ENCODE data around the gene GPC1. TPM values are rescaled to one million over a fixed set of nuclear protein-coding genes. Genes with fewer than 3 reads are reported as not detected.

GPC1 gene
- total and polyA plus RNA-seq, 2 of the 13 experiments (the other 11 are each of a cell fraction or from before 2014, with no cell fraction given): 4.0 to 5.5 TPM

- no peak for ATAC-seq
- Histone ChIP-seq H3K36me3 (replicated peaks in 1 of 2; ENCODE audit: control insufficient read depth in 1 of 2, insufficient read depth in 2 of 2, low read length in 2 of 2) (no peaks in the 10 kb centered on the region), H4K20me1 (ENCODE audit: insufficient read depth, low read length) (no peaks in the 10 kb centered on the region), H3K27ac (ENCODE audit: extremely low read length, insufficient read depth, low read length) (no peak overlapping the region), H3K27me3 (ENCODE audit: control insufficient read depth in 1 of 2, insufficient read depth in 2 of 2, low read length in 2 of 2) (peaks cover 20 to 86% of the 10 kb centered on the region in 2 experiments), H3K4me1 (ENCODE audit: insufficient read depth, low read length) (no peaks in the 10 kb centered on the region), H3K9ac (ENCODE audit: insufficient read depth, low read depth, low read length) (no peak overlapping the region), H3K9me3 (ENCODE audit: low read length) (no peaks in the 10 kb centered on the region), H3K79me2 (ENCODE audit: insufficient read depth, low read length) (no peaks in the 10 kb centered on the region), H3K4me3 (replicated peaks in 1 of 3; ENCODE audit: insufficient read depth in 1 of 3, low read depth in 2 of 3, low read length in 3 of 3) (no peak overlapping the region), H2AFZ (ENCODE audit: low read length) (no peak overlapping the region), H3K4me2 (ENCODE audit: low read depth, low read length) (no peak overlapping the region)
- no peak for TF ChIP-seq ZNF644 (CRISPR knock-in tag; IDR thresholded peaks at IDR 0.05; ENCODE audit: low read depth)
- TF ChIP-seq PHF20 (CRISPR knock-in tag; IDR thresholded peaks at IDR 0.05): no peak
- no peak for TF ChIP-seq ZNF367 (CRISPR knock-in tag; IDR thresholded peaks at IDR 0.05; ENCODE audit: borderline replicate concordance)
- 8% methylated on average over 6 of the region's 6 CpGs for WGBS (ENCODE audit: low lambda C conversion rate)
- BruUV-seq (replicated peaks): no TSS peak
- CTCF ChIA-PET (ENCODE audit: low intra/inter-chr PET ratio, low total read pairs): no interaction called here
- in situ Hi-C loops (cut with HindIII; ENCODE audit: extremely low pct_ligation_motif_present, low pct_unique_long_range_greater_than_20kb): no loop called here
- POLR2A ChIA-PET: no interaction called here
- intact Hi-C loops (cut with micrococcal nuclease; ENCODE audit: unreplicated experiment): no loop called here
- no peak for FAIRE-seq
- no peak for DNase-seq (ENCODE audit: low spot score)
Observed at GRCh38 chr2:240427729-240428128, 7.7 kb upstream of the GPC1 start.

GRCh38 chr2:240428245-240428644, 7.2 kb upstream of the GPC1 start:
- TF ChIP-seq ZBTB44 (CRISPR knock-in tag; IDR thresholded peaks at IDR 0.05): no peak
- TF ChIP-seq NR0B2 (CRISPR knock-in tag; IDR thresholded peaks at IDR 0.05): no peak
- no peak overlapping the region for H3K27ac ChIP-seq (ENCODE audit: extremely low read length, insufficient read depth, low read length)
- H3K79me2 ChIP-seq (ENCODE audit: insufficient read depth, low read length): no peaks in the 10 kb centered on the region
- no peak overlapping the region for H3K4me2 ChIP-seq (ENCODE audit: low read depth, low read length)
- H3K9me3 ChIP-seq (ENCODE audit: low read length): no peaks in the 10 kb centered on the region
- no peak overlapping the region for H3K9ac ChIP-seq (ENCODE audit: insufficient read depth, low read depth, low read length)
- ATAC-seq (no peak), DNase-seq (ENCODE audit: low spot score) (no peak), FAIRE-seq (no peak)
- H3K4me3 ChIP-seq (replicated peaks in 1 of 3; ENCODE audit: insufficient read depth in 1 of 3, low read depth in 2 of 3, low read length in 3 of 3): no peak overlapping the region
- H3K27me3 ChIP-seq (ENCODE audit: control insufficient read depth in 1 of 2, insufficient read depth in 2 of 2, low read length in 2 of 2): peaks cover 24 to 91% of the 10 kb centered on the region in 2 experiments
- POLR2A ChIA-PET: no interaction called here
- intact Hi-C loops (cut with micrococcal nuclease; ENCODE audit: unreplicated experiment) (no loop called here), in situ Hi-C loops (cut with HindIII; ENCODE audit: extremely low pct_ligation_motif_present, low pct_unique_long_range_greater_than_20kb) (no loop called here)
- no TSS peak for BruUV-seq (replicated peaks)
- 22% methylated on average over 5 of the region's 5 CpGs for WGBS (ENCODE audit: low lambda C conversion rate)
- H3K4me1 ChIP-seq (ENCODE audit: insufficient read depth, low read length): no peaks in the 10 kb centered on the region
- H3K36me3 ChIP-seq (replicated peaks in 1 of 2; ENCODE audit: control insufficient read depth in 1 of 2, insufficient read depth in 2 of 2, low read length in 2 of 2): no peaks in the 10 kb centered on the region
- H4K20me1 ChIP-seq (ENCODE audit: insufficient read depth, low read length): no peaks in the 10 kb centered on the region
- H2AFZ ChIP-seq (ENCODE audit: low read length): no peak overlapping the region
- CTCF ChIA-PET (ENCODE audit: low intra/inter-chr PET ratio, low total read pairs): no interaction called here
